K562 (cell line): ENCODE results near the gene ACE.

Experiments
- EP300 ChIP-seq: IDR thresholded peaks from 2 replicates; pipeline ENCODE4 v1.6.1; 2012; ENCODE audit warnings: low read length, improper control_type of control experiment
- NFIC ChIP-seq: fragments of 450-650 bp; IDR thresholded peaks from 2 replicates; pipeline ENCODE4 v1.6.1; 2017; ENCODE audit warnings: mild to moderate bottlenecking, inconsistent platforms
- PKNOX1 ChIP-seq: fragments of 450-650 bp; IDR thresholded peaks from 2 replicates; pipeline ENCODE4 v1.6.1; 2016
- POLR2A ChIP-seq: fragments of 450-650 bp; conservative IDR thresholded peaks from 2 replicates; pipeline ENCODE4 v1.6.1; 2016
- RBM22 ChIP-seq: fragments of 200-400 bp; formaldehyde crosslinking; IDR thresholded peaks from 2 replicates; pipeline ENCODE4 v1.6.1; 2018; ENCODE audit warnings: low read length, low read depth; ENCODE audit not compliant: poor library complexity, severe bottlenecking
- TOE1 ChIP-seq, 2 experiments: fragments of 450-650 bp in 1 of 2; sonication (generic) in 1 of 2; formaldehyde crosslinking in 1 of 2; IDR thresholded peaks; 2 replicates each; pipeline versions ENCODE4 v1.7.1 to v1.8.0; 2016 to 2022; ENCODE audit warnings: borderline replicate concordance in 2 of 2, mild to moderate bottlenecking in 2 of 2, antibody characterized with exemption in 1 of 2, inconsistent platforms in 1 of 2, low read depth in 1 of 2, missing genetic modification reagents in 1 of 2, moderate library complexity in 1 of 2
- TSHZ1 ChIP-seq: fragments of 250-450 bp; sonication (Bioruptor Pico); IDR thresholded peaks from 2 replicates; pipeline ENCODE4 v1.4.0; 2020; ENCODE audit warnings: mild to moderate bottlenecking, moderate library complexity
- ZFP91 ChIP-seq: sonication (generic); formaldehyde crosslinking; IDR thresholded peaks from 2 replicates; pipeline ENCODE4 v1.8.0; 2022; ENCODE audit warnings: mild to moderate bottlenecking, missing genetic modification reagents
- ZNF175 ChIP-seq: fragments of 200-800 bp; sonication (Bioruptor generic); IDR thresholded peaks from 2 replicates; pipeline ENCODE4 v1.6.1; 2016; ENCODE audit warnings: low read depth, mild to moderate bottlenecking, missing genetic modification characterization, missing compliant biosample characterization
- ZNF717 ChIP-seq: fragments of 250-450 bp; sonication (Bioruptor Pico); IDR thresholded peaks from 2 replicates; pipeline ENCODE4 v1.5.0; 2021

GRCh38 chr17:63448655-63449054 lies 28.2 kb upstream of the ACE start:
- no peak for TF ChIP-seq EP300
- TF ChIP-seq ZNF175 (CRISPR knock-in tag) = no peak
- no peak for TF ChIP-seq RBM22
- no peak for TF ChIP-seq POLR2A
- TF ChIP-seq TOE1 (IDR thresholded peaks at IDR 0.05; ENCODE audit: borderline replicate concordance) = no peak
- TF ChIP-seq TOE1 (CRISPR knock-in tag; IDR thresholded peaks at IDR 0.05; ENCODE audit: borderline replicate concordance, low read depth) = no peak
- no peak for TF ChIP-seq ZFP91 (CRISPR knock-in tag)
- TF ChIP-seq ZNF717 = no peak
- no peak for TF ChIP-seq NFIC
- no peak for TF ChIP-seq TSHZ1 (CRISPR knock-in tag)
- no peak for TF ChIP-seq PKNOX1
